ENCODE results near the gene INPP5A. TPM values are rescaled to one million over a fixed set of nuclear protein-coding genes. Genes with fewer than 3 reads are reported as not detected.

INPP5A gene
- total RNA-seq, 1 experiment from 2014 or later, result 22.6 TPM

- no peak overlapping the region for H3K4me2 ChIP-seq (ENCODE audit: low read length)
- POLR2A ChIA-PET (ENCODE audit: unreplicated experiment), result no interaction called here
- BruUV-seq (replicated peaks), result no TSS peak
- DNase-seq, result no peak
- no peaks in the 10 kb centered on the region for H3F3A ChIP-seq (ENCODE audit: low read length, unreplicated experiment)
- H3K27me3 ChIP-seq (ENCODE audit: low read length), result no peaks in the 10 kb centered on the region
- H3K9me3 ChIP-seq (ENCODE audit: low read length), result no peaks in the 10 kb centered on the region
- H3K9ac ChIP-seq (ENCODE audit: low read length), result no peak overlapping the region
- TF ChIP-seq EZH2 (IDR thresholded peaks at IDR 0.05; ENCODE audit: low read length, unreplicated experiment), result no peak
- no peak for TF ChIP-seq EZH2phosphoT487 (IDR thresholded peaks at IDR 0.05; ENCODE audit: borderline replicate concordance, low read length)
- TF ChIP-seq CTCF (conservative IDR thresholded peaks at IDR 0.05; ENCODE audit: low read depth, low read length), result no peak
- no peaks in the 10 kb centered on the region for H4K20me1 ChIP-seq (ENCODE audit: low read length)
- H3K4me1 ChIP-seq (ENCODE audit: insufficient read depth, low read length), result no peaks in the 10 kb centered on the region
- H3K9me2 ChIP-seq (replicated peaks; ENCODE audit: low read length), result no peaks in the 10 kb centered on the region
- H3K36me3 ChIP-seq (ENCODE audit: low read depth, low read length), result no peaks in the 10 kb centered on the region; the same call in 1 of the 2 replicates
- no peak for ATAC-seq
- H2AFZ ChIP-seq (ENCODE audit: low read length), result no peak overlapping the region
- no peaks in the 10 kb centered on the region for H3K79me2 ChIP-seq (ENCODE audit: low read length)
- intact Hi-C loops (cut with micrococcal nuclease), result no loop called here
- no peak overlapping the region for H3K27ac ChIP-seq (ENCODE audit: low read length)
- CTCF ChIA-PET, result no interaction called here
- no peak overlapping the region for H3K4me3 ChIP-seq (ENCODE audit: low read length)
Measured at GRCh38 chr10:132753596-132753995, 216.0 kb downstream of the INPP5A start.

- TF ChIP-seq CTCF (conservative IDR thresholded peaks at IDR 0.05; ENCODE audit: low read depth, low read length), result no peak
- no peak for TF ChIP-seq EZH2 (IDR thresholded peaks at IDR 0.05; ENCODE audit: low read length, unreplicated experiment)
- TF ChIP-seq EZH2phosphoT487 (IDR thresholded peaks at IDR 0.05; ENCODE audit: borderline replicate concordance, low read length), result no peak
- no peak overlapping the region for H3K27ac ChIP-seq (ENCODE audit: low read length)
- no peaks in the 10 kb centered on the region for H3F3A ChIP-seq (ENCODE audit: low read length, unreplicated experiment)
- BruUV-seq (replicated peaks), result no TSS peak
- H3K4me1 ChIP-seq (ENCODE audit: insufficient read depth, low read length), result no peaks in the 10 kb centered on the region
- ChIA-PET CTCF (no interaction called here), POLR2A (ENCODE audit: unreplicated experiment) (no interaction called here)
- H2AFZ ChIP-seq (ENCODE audit: low read length), result no peak overlapping the region
- no peaks in the 10 kb centered on the region for H3K27me3 ChIP-seq (ENCODE audit: low read length)
- intact Hi-C loops (cut with micrococcal nuclease), result no loop called here
- no peak overlapping the region for H3K4me3 ChIP-seq (ENCODE audit: low read length)
- H3K4me2 ChIP-seq (ENCODE audit: low read length), result no peak overlapping the region
- H3K36me3 ChIP-seq (ENCODE audit: low read depth, low read length), result no peaks in the 10 kb centered on the region; the same call in 1 of the 2 replicates
- H3K9ac ChIP-seq (ENCODE audit: low read length), result no peak overlapping the region
- H3K79me2 ChIP-seq (ENCODE audit: low read length), result no peaks in the 10 kb centered on the region
- ATAC-seq (no peak), DNase-seq (no peak)
- H3K9me2 ChIP-seq (replicated peaks; ENCODE audit: low read length), result no peaks in the 10 kb centered on the region
- no peaks in the 10 kb centered on the region for H4K20me1 ChIP-seq (ENCODE audit: low read length)
- H3K9me3 ChIP-seq (ENCODE audit: low read length), result no peaks in the 10 kb centered on the region
Measured at GRCh38 chr10:132754071-132754470, 216.5 kb downstream of the INPP5A start.

GRCh38 chr10:132755166-132755711, 217.7 kb downstream of the INPP5A start:
- Histone ChIP-seq H3K4me1 (ENCODE audit: insufficient read depth, low read length) (no peaks in the 10 kb centered on the region), H3K4me3 (ENCODE audit: low read length) (no peak overlapping the region), H3K9me2 (replicated peaks; ENCODE audit: low read length) (no peaks in the 10 kb centered on the region), H3F3A (ENCODE audit: low read length, unreplicated experiment) (no peaks in the 10 kb centered on the region), H3K79me2 (ENCODE audit: low read length) (no peaks in the 10 kb centered on the region), H2AFZ (ENCODE audit: low read length) (no peak overlapping the region), H3K9me3 (ENCODE audit: low read length) (no peaks in the 10 kb centered on the region), H3K9ac (ENCODE audit: low read length) (no peak overlapping the region), H3K36me3 (ENCODE audit: low read depth, low read length) (no peaks in the 10 kb centered on the region; the same call in 1 of the 2 replicates), H3K4me2 (ENCODE audit: low read length) (no peak overlapping the region), H4K20me1 (ENCODE audit: low read length) (no peaks in the 10 kb centered on the region), H3K27me3 (ENCODE audit: low read length) (no peaks in the 10 kb centered on the region), H3K27ac (ENCODE audit: low read length) (no peak overlapping the region)
- BruUV-seq (replicated peaks), result no TSS peak
- POLR2A ChIA-PET (ENCODE audit: unreplicated experiment), result no interaction called here
- no peak for ATAC-seq
- TF ChIP-seq EZH2 (IDR thresholded peaks at IDR 0.05; ENCODE audit: low read length, unreplicated experiment) (no peak), CTCF (conservative IDR thresholded peaks at IDR 0.05; ENCODE audit: low read depth, low read length) (no peak)
- CTCF ChIA-PET, result no interaction called here
- no peak for DNase-seq
- intact Hi-C loops (cut with micrococcal nuclease), result no loop called here

Measured in PC-3 (cell line).